ENCODE data around the gene MINK1. TPM values are rescaled to one million over a fixed set of nuclear protein-coding genes. Genes with fewer than 3 reads are reported as not detected.

MINK1 gene
- total and polyA plus RNA-seq, 10 of the 15 experiments (the other 5 are each of a cell fraction or from before 2014, with no cell fraction given) = 0.08 to 55.6 (median 15.0) TPM

GRCh38 chr17:4939796-4940554 lies 106.8 kb downstream of the MINK1 start, which contains the start of the genes RNF167 and SLC25A11 (continued):
- TF ChIP-seq, protein P1, sequence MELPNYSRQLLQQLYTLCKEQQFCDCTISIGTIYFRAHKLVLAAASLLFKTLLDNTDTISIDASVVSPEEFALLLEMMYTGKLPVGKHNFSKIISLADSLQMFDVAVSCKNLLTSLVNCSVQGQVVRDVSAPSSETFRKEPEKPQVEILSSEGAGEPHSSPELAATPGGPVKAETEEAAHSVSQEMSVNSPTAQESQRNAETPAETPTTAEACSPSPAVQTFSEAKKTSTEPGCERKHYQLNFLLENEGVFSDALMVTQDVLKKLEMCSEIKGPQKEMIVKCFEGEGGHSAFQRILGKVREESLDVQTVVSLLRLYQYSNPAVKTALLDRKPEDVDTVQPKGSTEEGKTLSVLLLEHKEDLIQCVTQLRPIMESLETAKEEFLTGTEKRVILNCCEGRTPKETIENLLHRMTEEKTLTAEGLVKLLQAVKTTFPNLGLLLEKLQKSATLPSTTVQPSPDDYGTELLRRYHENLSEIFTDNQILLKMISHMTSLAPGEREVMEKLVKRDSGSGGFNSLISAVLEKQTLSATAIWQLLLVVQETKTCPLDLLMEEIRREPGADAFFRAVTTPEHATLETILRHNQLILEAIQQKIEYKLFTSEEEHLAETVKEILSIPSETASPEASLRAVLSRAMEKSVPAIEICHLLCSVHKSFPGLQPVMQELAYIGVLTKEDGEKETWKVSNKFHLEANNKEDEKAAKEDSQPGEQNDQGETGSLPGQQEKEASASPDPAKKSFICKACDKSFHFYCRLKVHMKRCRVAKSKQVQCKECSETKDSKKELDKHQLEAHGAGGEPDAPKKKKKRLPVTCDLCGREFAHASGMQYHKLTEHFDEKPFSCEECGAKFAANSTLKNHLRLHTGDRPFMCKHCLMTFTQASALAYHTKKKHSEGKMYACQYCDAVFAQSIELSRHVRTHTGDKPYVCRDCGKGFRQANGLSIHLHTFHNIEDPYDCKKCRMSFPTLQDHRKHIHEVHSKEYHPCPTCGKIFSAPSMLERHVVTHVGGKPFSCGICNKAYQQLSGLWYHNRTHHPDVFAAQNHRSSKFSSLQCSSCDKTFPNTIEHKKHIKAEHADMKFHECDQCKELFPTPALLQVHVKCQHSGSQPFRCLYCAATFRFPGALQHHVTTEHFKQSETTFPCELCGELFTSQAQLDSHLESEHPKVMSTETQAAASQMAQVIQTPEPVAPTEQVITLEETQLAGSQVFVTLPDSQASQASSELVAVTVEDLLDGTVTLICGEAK (IDR thresholded peaks at IDR 0.05; ENCODE audit: borderline replicate concordance) = peak; percentile 90; the same call in 1 of the 2 replicates
- TF ChIP-seq, protein P2, sequence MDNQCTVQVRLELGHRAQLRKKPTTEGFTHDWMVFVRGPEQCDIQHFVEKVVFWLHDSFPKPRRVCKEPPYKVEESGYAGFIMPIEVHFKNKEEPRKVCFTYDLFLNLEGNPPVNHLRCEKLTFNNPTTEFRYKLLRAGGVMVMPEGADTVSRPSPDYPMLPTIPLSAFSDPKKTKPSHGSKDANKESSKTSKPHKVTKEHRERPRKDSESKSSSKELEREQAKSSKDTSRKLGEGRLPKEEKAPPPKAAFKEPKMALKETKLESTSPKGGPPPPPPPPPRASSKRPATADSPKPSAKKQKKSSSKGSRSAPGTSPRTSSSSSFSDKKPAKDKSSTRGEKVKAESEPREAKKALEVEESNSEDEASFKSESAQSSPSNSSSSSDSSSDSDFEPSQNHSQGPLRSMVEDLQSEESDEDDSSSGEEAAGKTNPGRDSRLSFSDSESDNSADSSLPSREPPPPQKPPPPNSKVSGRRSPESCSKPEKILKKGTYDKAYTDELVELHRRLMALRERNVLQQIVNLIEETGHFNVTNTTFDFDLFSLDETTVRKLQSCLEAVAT (IDR thresholded peaks at IDR 0.05) = no peak; the same call in 1 of the 2 replicates
- TF ChIP-seq MTA3 (IDR thresholded peaks at IDR 0.05; ENCODE audit: borderline replicate concordance, low read length) (no peak), HCFC1 (IDR thresholded peaks at IDR 0.05; ENCODE audit: low read length) (no peak), SREBF1 (IDR thresholded peaks at IDR 0.05; ENCODE audit: low read length) (0 out of 2 replicates have a peak, but pooled peaks have one; percentile 19), FOXM1 (IDR thresholded peaks at IDR 0.05; ENCODE audit: low read depth, low read length) (no peak), WRNIP1 (IDR thresholded peaks at IDR 0.05; ENCODE audit: borderline replicate concordance, low read depth, low read length) (no peak), TAF1 (IDR thresholded peaks at IDR 0.05; ENCODE audit: borderline replicate concordance, low read depth, low read length) (peak; percentile 85), RAD51 (IDR thresholded peaks at IDR 0.05) (no peak), ZNF207 (IDR thresholded peaks at IDR 0.05; ENCODE audit: borderline replicate concordance) (peak; percentile 70), RB1 (IDR thresholded peaks at IDR 0.05; ENCODE audit: borderline replicate concordance) (peak; percentile 88), JUND (IDR thresholded peaks at IDR 0.05; ENCODE audit: low read depth, low read length) (no peak), RELA (IDR thresholded peaks at IDR 0.05; ENCODE audit: borderline replicate concordance, partially characterized antibody) (peak; percentile 39), SMAD5 (IDR thresholded peaks at IDR 0.05; ENCODE audit: low read depth) (peak; percentile 84; the same call in 1 of the 2 replicates), SIX5 (IDR thresholded peaks at IDR 0.05; ENCODE audit: low read depth, low read length, severe bottlenecking) (peak; percentile 25)
- TF ChIP-seq, protein P3, sequence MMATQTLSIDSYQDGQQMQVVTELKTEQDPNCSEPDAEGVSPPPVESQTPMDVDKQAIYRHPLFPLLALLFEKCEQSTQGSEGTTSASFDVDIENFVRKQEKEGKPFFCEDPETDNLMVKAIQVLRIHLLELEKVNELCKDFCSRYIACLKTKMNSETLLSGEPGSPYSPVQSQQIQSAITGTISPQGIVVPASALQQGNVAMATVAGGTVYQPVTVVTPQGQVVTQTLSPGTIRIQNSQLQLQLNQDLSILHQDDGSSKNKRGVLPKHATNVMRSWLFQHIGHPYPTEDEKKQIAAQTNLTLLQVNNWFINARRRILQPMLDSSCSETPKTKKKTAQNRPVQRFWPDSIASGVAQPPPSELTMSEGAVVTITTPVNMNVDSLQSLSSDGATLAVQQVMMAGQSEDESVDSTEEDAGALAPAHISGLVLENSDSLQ (IDR thresholded peaks at IDR 0.05) = peak; percentile 93
- TF ChIP-seq, protein P4, sequence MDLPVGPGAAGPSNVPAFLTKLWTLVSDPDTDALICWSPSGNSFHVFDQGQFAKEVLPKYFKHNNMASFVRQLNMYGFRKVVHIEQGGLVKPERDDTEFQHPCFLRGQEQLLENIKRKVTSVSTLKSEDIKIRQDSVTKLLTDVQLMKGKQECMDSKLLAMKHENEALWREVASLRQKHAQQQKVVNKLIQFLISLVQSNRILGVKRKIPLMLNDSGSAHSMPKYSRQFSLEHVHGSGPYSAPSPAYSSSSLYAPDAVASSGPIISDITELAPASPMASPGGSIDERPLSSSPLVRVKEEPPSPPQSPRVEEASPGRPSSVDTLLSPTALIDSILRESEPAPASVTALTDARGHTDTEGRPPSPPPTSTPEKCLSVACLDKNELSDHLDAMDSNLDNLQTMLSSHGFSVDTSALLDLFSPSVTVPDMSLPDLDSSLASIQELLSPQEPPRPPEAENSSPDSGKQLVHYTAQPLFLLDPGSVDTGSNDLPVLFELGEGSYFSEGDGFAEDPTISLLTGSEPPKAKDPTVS (IDR thresholded peaks at IDR 0.05; ENCODE audit: low read depth, low read length) = no peak
- TF ChIP-seq, protein P5, sequence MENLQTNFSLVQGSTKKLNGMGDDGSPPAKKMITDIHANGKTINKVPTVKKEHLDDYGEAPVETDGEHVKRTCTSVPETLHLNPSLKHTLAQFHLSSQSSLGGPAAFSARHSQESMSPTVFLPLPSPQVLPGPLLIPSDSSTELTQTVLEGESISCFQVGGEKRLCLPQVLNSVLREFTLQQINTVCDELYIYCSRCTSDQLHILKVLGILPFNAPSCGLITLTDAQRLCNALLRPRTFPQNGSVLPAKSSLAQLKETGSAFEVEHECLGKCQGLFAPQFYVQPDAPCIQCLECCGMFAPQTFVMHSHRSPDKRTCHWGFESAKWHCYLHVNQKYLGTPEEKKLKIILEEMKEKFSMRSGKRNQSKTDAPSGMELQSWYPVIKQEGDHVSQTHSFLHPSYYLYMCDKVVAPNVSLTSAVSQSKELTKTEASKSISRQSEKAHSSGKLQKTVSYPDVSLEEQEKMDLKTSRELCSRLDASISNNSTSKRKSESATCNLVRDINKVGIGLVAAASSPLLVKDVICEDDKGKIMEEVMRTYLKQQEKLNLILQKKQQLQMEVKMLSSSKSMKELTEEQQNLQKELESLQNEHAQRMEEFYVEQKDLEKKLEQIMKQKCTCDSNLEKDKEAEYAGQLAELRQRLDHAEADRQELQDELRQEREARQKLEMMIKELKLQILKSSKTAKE (IDR thresholded peaks at IDR 0.05; ENCODE audit: low read depth, poor library complexity, severe bottlenecking) = peak; percentile 31
